ENCODE data around the gene PSD2. TPM values are rescaled to one million over a fixed set of nuclear protein-coding genes. Genes with fewer than 3 reads are reported as not detected.

Gene PSD2
- total and polyA plus RNA-seq, 2 experiments from 2014 or later = 0.08 to 0.10 TPM

- no peak for TF ChIP-seq ZNF462 (CRISPR knock-in tag; IDR thresholded peaks at IDR 0.05)
- TF ChIP-seq ETS1 (IDR thresholded peaks at IDR 0.05) = no peak
- no peak for TF ChIP-seq POLR2AphosphoS5 (IDR thresholded peaks at IDR 0.05; ENCODE audit: low read depth)
- no peak for TF ChIP-seq NANOG (IDR thresholded peaks at IDR 0.05; ENCODE audit: borderline replicate concordance)
- no peak for TF ChIP-seq ZNF331 (CRISPR knock-in tag; IDR thresholded peaks at IDR 0.05; ENCODE audit: low read depth)
These were observed 43.0 kb downstream of the PSD2 start (continued) for GRCh38 chr5:139838381-139839197.

GRCh38 chr5:139839232-139839815 is 43.7 kb downstream of the PSD2 start:
- no peaks in the 10 kb centered on the region for H3K79me2 ChIP-seq (replicated peaks; ENCODE audit: insufficient read depth)
- DNase-seq (ENCODE audit: low spot score) (no peak), ATAC-seq (no peak)
- H3K36me3 Mint-ChIP-seq (ENCODE audit: low read depth) = no peaks in the 10 kb centered on the region
- no peak overlapping the region for H3K27ac Mint-ChIP-seq
- no peaks in the 10 kb centered on the region for H3F3A ChIP-seq (replicated peaks; ENCODE audit: low read depth)
- peaks cover 9% of the 10 kb centered on the region for H3K27me3 Mint-ChIP-seq (ENCODE audit: insufficient read depth, low read depth, poor library complexity)
- H3K9me2 ChIP-seq (ENCODE audit: insufficient read depth) = no peaks in the 10 kb centered on the region
- no peak overlapping the region for H3K4me2 ChIP-seq
- no peaks in the 10 kb centered on the region; the same call in 2 of the 3 replicates for H3K4me1 Mint-ChIP-seq
- no peaks in the 10 kb centered on the region for H3K27me3 ChIP-seq (ENCODE audit: insufficient read depth)
- H4K20me1 ChIP-seq (replicated peaks; ENCODE audit: insufficient read depth) = no peaks in the 10 kb centered on the region; the same call in 1 of the 2 replicates
- no peak overlapping the region for H3K4me3 Mint-ChIP-seq
- H3K36me3 ChIP-seq (ENCODE audit: insufficient read depth) = no peaks in the 10 kb centered on the region
- no peaks in the 10 kb centered on the region for H3K4me1 ChIP-seq (ENCODE audit: insufficient read depth)
- no peaks in the 10 kb centered on the region for H3K9me3 Mint-ChIP-seq
- no peak overlapping the region for H2AFZ ChIP-seq
- H3K4me3 ChIP-seq = no peak overlapping the region
- H3K27ac ChIP-seq (ENCODE audit: low read depth) = no peak overlapping the region
- TF ChIP-seq ZNF331 (CRISPR knock-in tag; IDR thresholded peaks at IDR 0.05; ENCODE audit: low read depth) (no peak), EZH2phosphoT487 (IDR thresholded peaks at IDR 0.05; ENCODE audit: unreplicated experiment) (no peak), NANOG (IDR thresholded peaks at IDR 0.05; ENCODE audit: borderline replicate concordance) (no peak), ETS1 (IDR thresholded peaks at IDR 0.05) (no peak), STAT1 (IDR thresholded peaks at IDR 0.05; ENCODE audit: unreplicated experiment) (no peak), ZNF114 (CRISPR knock-in tag; IDR thresholded peaks at IDR 0.05) (no peak), REST (IDR thresholded peaks at IDR 0.05; ENCODE audit: unreplicated experiment) (no peak), CREB1 (CRISPR knock-in tag; IDR thresholded peaks at IDR 0.05; ENCODE audit: low read depth) (no peak), EZH2 (IDR thresholded peaks at IDR 0.05; ENCODE audit: low read depth, unreplicated experiment) (no peak)
